Activated CD4-positive, CD25-positive, alpha-beta regulatory T cell treated with anti-CD3 and anti-CD28 coated beads, Interleukin-2, amount 50 U/mL, for 24 hours (primary cell): Measurements from ENCODE around the gene TIMM29.
"Not testable (repeated sequence)": the region's sequence is repeated elsewhere in the genome, so short reads cannot be mapped to it uniquely, and the experiment has no call there.

ENCODE experiments used
- ATAC-seq, 2 donors: fragments of 150-1000 bp; cut with Tn5 transposase; one replicate each; pipeline ENCODE4 v1.10.0; 2021; ENCODE audit warnings: mild to moderate bottlenecking in 1 of 2, moderate library complexity in 1 of 2

The TIMM29 gene

GRCh38 chr19:10945264-10945663 lies 16.7 kb downstream of the TIMM29 start:
- ATAC-seq = no peak

- no peak for ATAC-seq
Observed at GRCh38 chr19:10946958-10947657, 18.5 kb downstream of the TIMM29 start.

- ATAC-seq = no peak
Observed at GRCh38 chr19:10952809-10953208, 24.2 kb downstream of the TIMM29 start.

GRCh38 chr19:10959277-10959968 lies 30.8 kb downstream of the TIMM29 start:
- not testable (repeated sequence) for ATAC-seq

GRCh38 chr19:10960314-10961072 lies 31.9 kb downstream of the TIMM29 start, which contains the start of gene SMARCA4:
TSS of gene SMARCA4 (plus strand) at chr19:10961030. CDS start at chr19:10984152, 23,122 bp downstream.
- peak; percentile 72 to 80 for ATAC-seq

- peak; percentile 32 to 33 for ATAC-seq
Observed at GRCh38 chr19:10961073-10961860, 32.7 kb downstream of the TIMM29 start.

- ATAC-seq = no peak
Observed at GRCh38 chr19:10962863-10963262, 34.3 kb downstream of the TIMM29 start.

- no peak for ATAC-seq
Observed at GRCh38 chr19:10963865-10964264, 35.3 kb downstream of the TIMM29 start.

- no peak for ATAC-seq
Observed at GRCh38 chr19:10964903-10965302, 36.3 kb downstream of the TIMM29 start.

GRCh38 chr19:10965398-10965797 lies 36.8 kb downstream of the TIMM29 start:
- ATAC-seq = no peak

GRCh38 chr19:10966809-10967208 lies 38.2 kb downstream of the TIMM29 start:
- no peak for ATAC-seq

- no peak for ATAC-seq
Observed at GRCh38 chr19:10968527-10969135, 40.0 kb downstream of the TIMM29 start.

GRCh38 chr19:10971107-10971726 lies 42.6 kb downstream of the TIMM29 start:
- ATAC-seq = no peak

GRCh38 chr19:10975374-10976130 lies 46.9 kb downstream of the TIMM29 start:
- ATAC-seq = no peak

- no peak for ATAC-seq
Observed at GRCh38 chr19:10976131-10976892, 47.7 kb downstream of the TIMM29 start.

- ATAC-seq = no peak
Observed at GRCh38 chr19:10977742-10978092, 49.1 kb downstream of the TIMM29 start.
